ENCODE measurements around the gene ANKRD34B. TPM values are rescaled to one million over a fixed set of nuclear protein-coding genes. Genes with fewer than 3 reads are reported as not detected.

ANKRD34B gene
- total RNA-seq, 1 experiment from 2014 or later = not detected

- ChIA-PET POLR2A (no interaction called here), CTCF (no interaction called here), RAD21 (ENCODE audit: low non-redundant PET in 1 of 2, low total read pairs in 2 of 2, uncharacterized antibody in 2 of 2, unreplicated experiment in 2 of 2) (no interaction called here)
- intact Hi-C loops (cut with micrococcal nuclease) = no loop called here
- DNase-seq (ENCODE audit: low read depth, low spot score) (no peak), ATAC-seq (no peak)
- Histone ChIP-seq H3K4me2 (ENCODE audit: low read length) (no peak overlapping the region), H3K9me2 (ENCODE audit: insufficient read depth) (no peaks in the 10 kb centered on the region), H3K9ac (ENCODE audit: low read length) (no peak overlapping the region), H3K4me3 (replicated peaks in 1 of 2; ENCODE audit: low read depth in 1 of 2, low read length in 2 of 2) (no peak overlapping the region), H3K4me1 (ENCODE audit: control insufficient read depth in 1 of 2, insufficient read depth in 2 of 2, low read length in 2 of 2) (no peaks in the 10 kb centered on the region), H4K20me1 (ENCODE audit: insufficient read depth) (no peaks in the 10 kb centered on the region), H3K79me2 (ENCODE audit: insufficient read depth, low read length) (no peaks in the 10 kb centered on the region), H3K36me3 (ENCODE audit: control insufficient read depth in 1 of 2, insufficient read depth in 2 of 2, low read length in 2 of 2) (no peaks in the 10 kb centered on the region), H3K9me3 (ENCODE audit: control insufficient read depth in 1 of 2, insufficient read depth in 1 of 2, low read depth in 1 of 2, low read length in 2 of 2) (no peaks in the 10 kb centered on the region), H3K27me3 (ENCODE audit: insufficient read depth, low read length) (no peaks in the 10 kb centered on the region), H2AFZ (ENCODE audit: low read depth, low read length, poor library complexity, severe bottlenecking) (no peak overlapping the region), H3K27ac (ENCODE audit: low read depth, low read length) (no peak overlapping the region)
- TF ChIP-seq, protein P1, sequence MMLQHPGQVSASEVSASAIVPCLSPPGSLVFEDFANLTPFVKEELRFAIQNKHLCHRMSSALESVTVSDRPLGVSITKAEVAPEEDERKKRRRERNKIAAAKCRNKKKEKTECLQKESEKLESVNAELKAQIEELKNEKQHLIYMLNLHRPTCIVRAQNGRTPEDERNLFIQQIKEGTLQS (IDR thresholded peaks at IDR 0.05) = no peak
- TF ChIP-seq, protein P2, sequence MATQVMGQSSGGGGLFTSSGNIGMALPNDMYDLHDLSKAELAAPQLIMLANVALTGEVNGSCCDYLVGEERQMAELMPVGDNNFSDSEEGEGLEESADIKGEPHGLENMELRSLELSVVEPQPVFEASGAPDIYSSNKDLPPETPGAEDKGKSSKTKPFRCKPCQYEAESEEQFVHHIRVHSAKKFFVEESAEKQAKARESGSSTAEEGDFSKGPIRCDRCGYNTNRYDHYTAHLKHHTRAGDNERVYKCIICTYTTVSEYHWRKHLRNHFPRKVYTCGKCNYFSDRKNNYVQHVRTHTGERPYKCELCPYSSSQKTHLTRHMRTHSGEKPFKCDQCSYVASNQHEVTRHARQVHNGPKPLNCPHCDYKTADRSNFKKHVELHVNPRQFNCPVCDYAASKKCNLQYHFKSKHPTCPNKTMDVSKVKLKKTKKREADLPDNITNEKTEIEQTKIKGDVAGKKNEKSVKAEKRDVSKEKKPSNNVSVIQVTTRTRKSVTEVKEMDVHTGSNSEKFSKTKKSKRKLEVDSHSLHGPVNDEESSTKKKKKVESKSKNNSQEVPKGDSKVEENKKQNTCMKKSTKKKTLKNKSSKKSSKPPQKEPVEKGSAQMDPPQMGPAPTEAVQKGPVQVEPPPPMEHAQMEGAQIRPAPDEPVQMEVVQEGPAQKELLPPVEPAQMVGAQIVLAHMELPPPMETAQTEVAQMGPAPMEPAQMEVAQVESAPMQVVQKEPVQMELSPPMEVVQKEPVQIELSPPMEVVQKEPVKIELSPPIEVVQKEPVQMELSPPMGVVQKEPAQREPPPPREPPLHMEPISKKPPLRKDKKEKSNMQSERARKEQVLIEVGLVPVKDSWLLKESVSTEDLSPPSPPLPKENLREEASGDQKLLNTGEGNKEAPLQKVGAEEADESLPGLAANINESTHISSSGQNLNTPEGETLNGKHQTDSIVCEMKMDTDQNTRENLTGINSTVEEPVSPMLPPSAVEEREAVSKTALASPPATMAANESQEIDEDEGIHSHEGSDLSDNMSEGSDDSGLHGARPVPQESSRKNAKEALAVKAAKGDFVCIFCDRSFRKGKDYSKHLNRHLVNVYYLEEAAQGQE (IDR thresholded peaks at IDR 0.05; ENCODE audit: low read depth) = no peak
- TF ChIP-seq EZH2 (IDR thresholded peaks at IDR 0.05) (no peak), JUND (IDR thresholded peaks at IDR 0.05) (no peak), EGR1 (IDR thresholded peaks at IDR 0.05; ENCODE audit: low read depth) (no peak), CBX3 (IDR thresholded peaks at IDR 0.05; ENCODE audit: low read depth) (no peak), POLR2AphosphoS5 (IDR thresholded peaks at IDR 0.05; ENCODE audit: low read depth, low read length) (no peak), YY1 (IDR thresholded peaks at IDR 0.05; ENCODE audit: extremely low read depth, insufficient replicate concordance, low read depth, low read length) (no peak), RAD21 (IDR thresholded peaks at IDR 0.05; ENCODE audit: low read depth) (no peak), POLR2A (IDR thresholded peaks at IDR 0.05; ENCODE audit: borderline replicate concordance, extremely low read depth, insufficient read depth, insufficient read length) (no peak), SRF (IDR thresholded peaks at IDR 0.05; ENCODE audit: low read depth) (no peak), TCF7L2 (IDR thresholded peaks at IDR 0.05; ENCODE audit: borderline replicate concordance, extremely low read depth, insufficient read depth, insufficient read length) (no peak)
- BruUV-seq (replicated peaks) = no TSS peak
Measured at GRCh38 chr5:80619086-80619485, 49.0 kb upstream of the ANKRD34B start.

Measured in HCT116 (cell line).